WTC11 (cell line): ENCODE results near the gene ABL1. TPM values are rescaled to one million over a fixed set of nuclear protein-coding genes. Genes with fewer than 3 reads are reported as not detected.

Experiments used
- ATAC-seq: fragments of 200-7000 bp; cut with Tn5 transposase; 2 replicates; pipeline ENCODE4 v1.10.0; 2021; ENCODE audit warnings: mild to moderate bottlenecking, moderate library complexity
- CTCF ChIA-PET: fragments of 300-600 bp; sonication (Branson Sonifier 250); formaldehyde crosslinking; loops from one replicate; lab custom pipeline; 2021; ENCODE audit warnings: antibody characterized with exemption; lab: Charles Lee
- POLR2A ChIA-PET: fragments of 350-600 bp; sonication (Branson Sonifier 250); formaldehyde crosslinking; loops from one replicate; lab custom pipeline; 2021; ENCODE audit warnings: antibody characterized with exemption; lab: Charles Lee
- DNase-seq: peaks from one replicate; pipeline ENCODE4 v3.0.0; 2021; ENCODE audit warnings: low spot score
- H3K27ac Mint-ChIP-seq: 2 replicates; pipeline ENCODE4 v1.8.0; 2021; ENCODE audit warnings: mixed read lengths
- H3K27me3 Mint-ChIP-seq: 2 replicates; pipeline ENCODE4 v1.8.0; 2021; ENCODE audit warnings: low read depth, mild to moderate bottlenecking, moderate library complexity, mixed read lengths
- H3K36me3 Mint-ChIP-seq: 2 replicates; pipeline ENCODE4 v1.8.0; 2021; ENCODE audit warnings: mixed read lengths
- H3K4me1 Mint-ChIP-seq: 2 replicates; pipeline ENCODE4 v1.8.0; 2022; ENCODE audit warnings: mixed read lengths
- H3K4me3 Mint-ChIP-seq: 2 replicates; pipeline ENCODE4 v1.8.0; 2021; ENCODE audit warnings: mild to moderate bottlenecking, moderate library complexity, mixed read lengths
- H3K9me3 Mint-ChIP-seq: 2 replicates; pipeline ENCODE4 v1.8.0; 2021; ENCODE audit warnings: mixed read lengths
- ATF2 ChIP-seq: sonication (generic); formaldehyde crosslinking; IDR thresholded peaks from 2 replicates; pipeline ENCODE4 v1.8.1; 2022; ENCODE audit warnings: low read depth, missing genetic modification reagents, borderline replicate concordance
- CBFB ChIP-seq: sonication (generic); formaldehyde crosslinking; IDR thresholded peaks from 2 replicates; pipeline ENCODE4 v1.8.1; 2022; ENCODE audit warnings: mild to moderate bottlenecking, low read depth, missing genetic modification reagents
- CTCF ChIP-seq: fragments of 200-600 bp; IDR thresholded peaks from 2 replicates; pipeline ENCODE4 v1.8.0; 2022; ENCODE audit warnings: antibody characterized with exemption
- ERG ChIP-seq: fragments of 250-450 bp; sonication (Bioruptor Pico); IDR thresholded peaks from 2 replicates; pipeline ENCODE4 v1.8.0; 2021; ENCODE audit warnings: mild to moderate bottlenecking
- ETV6 ChIP-seq: sonication (generic); formaldehyde crosslinking; IDR thresholded peaks from 2 replicates; pipeline ENCODE4 v1.8.1; 2022; ENCODE audit warnings: mild to moderate bottlenecking, missing genetic modification reagents
- FOXP1 ChIP-seq: sonication (generic); formaldehyde crosslinking; IDR thresholded peaks from 2 replicates; pipeline ENCODE4 v1.8.0; 2022; ENCODE audit warnings: missing genetic modification reagents, mild to moderate bottlenecking, moderate library complexity, borderline replicate concordance
- GTF2I ChIP-seq: fragments of 250-450 bp; sonication (Bioruptor Pico); conservative IDR thresholded peaks from 2 replicates; pipeline ENCODE4 v1.4.0; 2021; ENCODE audit warnings: mild to moderate bottlenecking
- IRF2 ChIP-seq: sonication (generic); formaldehyde crosslinking; IDR thresholded peaks from 2 replicates; pipeline ENCODE4 v1.8.0; 2022; ENCODE audit warnings: low read depth, missing genetic modification reagents, borderline replicate concordance
- JUN ChIP-seq: sonication (generic); formaldehyde crosslinking; IDR thresholded peaks from 2 replicates; pipeline ENCODE4 v1.8.0; 2023; ENCODE audit warnings: mild to moderate bottlenecking, missing genetic modification reagents
- NFYB ChIP-seq: sonication (generic); formaldehyde crosslinking; conservative IDR thresholded peaks from 2 replicates; pipeline ENCODE4 v1.8.0; 2022; ENCODE audit warnings: low read depth, missing genetic modification reagents
- PRDM15 ChIP-seq: sonication (generic); formaldehyde crosslinking; IDR thresholded peaks from 2 replicates; pipeline ENCODE4 v1.8.0; 2022; ENCODE audit warnings: missing genetic modification reagents
- TP53 ChIP-seq: sonication (generic); formaldehyde crosslinking; IDR thresholded peaks from 2 replicates; pipeline ENCODE4 v1.8.1; 2023; ENCODE audit warnings: mild to moderate bottlenecking, missing genetic modification reagents
- ZNF138 ChIP-seq: sonication (generic); formaldehyde crosslinking; conservative IDR thresholded peaks from 2 replicates; pipeline ENCODE4 v1.8.1; 2022; ENCODE audit warnings: mild to moderate bottlenecking, moderate library complexity, missing genetic modification reagents
- ZNF532 ChIP-seq: fragments of 250-450 bp; sonication (Bioruptor Pico); IDR thresholded peaks from 2 replicates; pipeline ENCODE4 v1.9.0; 2021; ENCODE audit warnings: mild to moderate bottlenecking, borderline replicate concordance
- total RNA-seq: library from RNA; stranded (reverse); gene quantifications from 3 replicates; pipeline ENCODE4 v1.2.3, GENCODE V29; 2021

ABL1 gene
- total RNA-seq, 1 experiment from 2014 or later: 104 TPM

GRCh38 chr9:130931508-130932254 lies 96.6 kb downstream of the ABL1 start:
- TF ChIP-seq ERG (no peak), ETV6 (CRISPR knock-in tag) (no peak), TP53 (CRISPR knock-in tag) (no peak), CTCF (no peak), ATF2 (CRISPR knock-in tag) (no peak), ZNF138 (CRISPR knock-in tag) (no peak), IRF2 (CRISPR knock-in tag) (no peak), NFYB (CRISPR knock-in tag) (no peak), PRDM15 (no peak), JUN (CRISPR knock-in tag) (no peak)
- TF ChIP-seq, all 79 proteins: peak for 0
- peaks cover 40% of the 10 kb centered on the region for H3K4me1 Mint-ChIP-seq
- no peak for DNase-seq
- CTCF ChIA-PET: interaction anchor here (0.9 to 3.9 kb wide), 11 partner anchors 9 to 67 kb away, joined by 4 to 24 read pairs (median 5); no protein-coding TSS in a partner anchor
- POLR2A ChIA-PET: interaction anchor here (0.8 kb wide), 1 partner anchor 16 kb away, joined by 3 read pairs; no protein-coding TSS in a partner anchor
- no peaks in the 10 kb centered on the region for H3K36me3 Mint-ChIP-seq
- H3K27me3 Mint-ChIP-seq: peaks cover 3% of the 10 kb centered on the region
- H3K4me3 Mint-ChIP-seq: no peak overlapping the region
- H3K27ac Mint-ChIP-seq: peak overlapping the region; percentile 58; the same call in 1 of the 2 replicates
- H3K9me3 Mint-ChIP-seq: no peaks in the 10 kb centered on the region
- ATAC-seq: no peak

- peak overlapping the region; percentile 80 for H3K27ac Mint-ChIP-seq
Measured at GRCh38 chr9:130932255-130933079, 97.4 kb downstream of the ABL1 start.

More at GRCh38 chr9:130932255-130933079, 97.4 kb downstream of the ABL1 start:
- 0 out of 2 replicates have a peak overlapping the region, but pooled peaks have one; percentile 0 for H3K4me3 Mint-ChIP-seq
- TF ChIP-seq CBFB (CRISPR knock-in tag) (no peak), GTF2I (CRISPR knock-in tag) (no peak), CTCF (no peak), ATF2 (CRISPR knock-in tag) (no peak), FOXP1 (CRISPR knock-in tag) (peak; percentile 31; the same call in 1 of the 2 replicates), ZNF532 (CRISPR knock-in tag) (no peak)
- TF ChIP-seq, all 79 proteins: peak for 1
- Mint-ChIP-seq H3K9me3 (no peaks in the 10 kb centered on the region), H3K36me3 (no peaks in the 10 kb centered on the region), H3K4me1 (peaks cover 47% of the 10 kb centered on the region), H3K27me3 (peaks cover 11% of the 10 kb centered on the region)
- ChIA-PET CTCF (interaction anchor here (0.6 to 3.9 kb wide), 15 partner anchors 8 to 226 kb away, joined by 3 to 24 read pairs (median 5); no protein-coding TSS in a partner anchor), POLR2A (interaction anchor here (0.6 to 0.8 kb wide), 2 partner anchors 16 to 225 kb away, joined by 3 to 5 read pairs; no protein-coding TSS in a partner anchor)
- peak; percentile 29 for ATAC-seq
- DNase-seq: peak; percentile 35
